Subcutaneous abdominal adipose tissue (tissue), 5 donors: ENCODE measurements around the gene IFNAR2.
"Not testable (repeated sequence)": the region's sequence is repeated elsewhere in the genome, so short reads cannot be mapped to it uniquely, and the experiment has no call there.

Source experiments
- H3K27ac ChIP-seq: one replicate; pipeline ENCODE4 v1.7.0; 2013; ENCODE audit warnings: low read depth, mild to moderate bottlenecking, inconsistent platforms, low read length, moderate library complexity
- H3K27me3 ChIP-seq, 5 donors: one replicate each; pipeline ENCODE4 v1.7.0; 2013; ENCODE audit warnings: low read length in 5 of 5, inconsistent platforms in 1 of 5; ENCODE audit not compliant: control insufficient read depth in 5 of 5, insufficient read depth in 4 of 5
- H3K36me3 ChIP-seq, 5 donors: one replicate each; pipeline ENCODE4 v1.7.0; 2013; ENCODE audit warnings: low read length in 5 of 5; ENCODE audit not compliant: control insufficient read depth in 5 of 5, insufficient read depth in 5 of 5
- H3K4me1 ChIP-seq, 5 donors: one replicate each; pipeline ENCODE4 v1.7.0; 2013; ENCODE audit warnings: low read length in 5 of 5, mild to moderate bottlenecking in 3 of 5, moderate library complexity in 1 of 5; ENCODE audit not compliant: control insufficient read depth in 5 of 5, insufficient read depth in 5 of 5
- H3K4me3 ChIP-seq, 5 donors: one replicate each; pipeline ENCODE4 v1.7.0; 2013; ENCODE audit warnings: low read length in 5 of 5, low read depth in 1 of 5
- H3K9ac ChIP-seq, 5 donors: one replicate each; pipeline ENCODE4 v1.7.0; 2013; ENCODE audit warnings: low read length in 5 of 5, mild to moderate bottlenecking in 4 of 5, moderate library complexity in 3 of 5
- H3K9me3 ChIP-seq, 5 donors: one replicate each; pipeline ENCODE4 v1.7.0; 2013; ENCODE audit warnings: low read length in 5 of 5; ENCODE audit not compliant: control insufficient read depth in 5 of 5
- donor health status: healthy.
- donor health status: healthy.
- donor health status: healthy.
- donor health status: healthy.
- donor health status: healthy.

Gene IFNAR2

DNA sequence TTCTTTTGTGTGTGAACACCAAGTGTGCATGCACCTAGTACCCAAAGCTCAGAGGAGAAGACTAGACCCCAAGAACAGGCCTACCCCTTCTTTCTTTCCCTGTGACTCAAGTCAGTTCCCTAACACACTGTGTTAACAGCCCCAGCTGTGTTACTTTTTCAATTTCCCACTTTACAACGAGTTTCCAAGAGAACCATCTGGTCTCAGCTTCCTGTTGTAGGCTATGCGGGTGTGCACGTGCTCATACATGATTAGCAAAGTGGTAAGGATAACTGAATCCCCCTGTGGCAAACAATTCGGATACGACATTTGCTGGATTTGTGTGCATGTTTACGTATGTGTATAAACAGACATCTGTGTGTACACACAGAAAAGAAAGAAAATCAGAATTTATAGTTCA, 17.9 kb downstream of the IFNAR2 start:
- Histone ChIP-seq H3K36me3 (peaks cover 35 to 70% (median 56%) of the 10 kb centered on the region in 5 donors), H3K4me1 (peaks cover 0 to 39% (median 12%) of the 10 kb centered on the region in 5 donors), H3K27ac (no peak overlapping the region), H3K9me3 (no peaks in the 10 kb centered on the region), H3K27me3 (no peaks in the 10 kb centered on the region), H3K4me3 (no peak overlapping the region), H3K9ac (no peak overlapping the region)

DNA sequence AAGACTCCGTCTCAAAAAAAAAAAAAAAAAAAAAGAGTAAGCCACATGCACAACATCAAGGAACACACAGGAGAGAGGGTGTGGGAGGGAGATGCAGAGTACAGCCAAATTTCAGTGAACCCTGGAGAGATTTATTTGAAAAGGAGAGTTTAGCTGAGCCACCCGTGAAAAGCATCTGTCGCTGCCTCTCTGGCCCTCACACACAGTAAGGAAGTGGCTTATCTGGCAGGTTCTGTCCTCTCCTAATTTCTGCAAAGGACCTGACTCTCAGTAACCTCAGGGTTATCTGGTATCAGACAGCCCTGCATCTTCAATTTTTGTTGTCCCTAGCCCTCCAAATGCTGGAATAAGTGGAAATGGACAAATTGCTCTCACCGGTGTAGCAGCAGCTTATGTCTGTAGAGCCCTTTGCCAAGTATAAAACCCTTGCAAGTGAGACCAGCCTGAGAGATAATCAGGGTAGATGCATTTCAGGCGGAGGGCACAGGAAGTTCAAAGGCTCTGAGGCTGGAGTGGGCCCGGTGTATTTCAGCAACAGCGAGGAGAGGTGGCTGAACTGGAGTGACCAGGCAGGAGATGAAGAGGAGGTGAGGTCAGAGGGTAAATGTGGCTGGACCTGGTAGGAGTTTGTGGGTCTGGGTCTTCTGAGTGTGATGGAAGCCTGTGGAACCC, 19.7 kb downstream of the IFNAR2 start:
- Histone ChIP-seq H3K36me3 (peaks cover 40 to 87% (median 66%) of the 10 kb centered on the region in 5 donors), H3K27ac (no peak overlapping the region), H3K4me3 (no peak overlapping the region), H3K9ac (no peak overlapping the region), H3K9me3 (no peaks in the 10 kb centered on the region), H3K4me1 (peaks cover 0 to 38% (median 11%) of the 10 kb centered on the region in 5 donors), H3K27me3 (no peaks in the 10 kb centered on the region)

DNA sequence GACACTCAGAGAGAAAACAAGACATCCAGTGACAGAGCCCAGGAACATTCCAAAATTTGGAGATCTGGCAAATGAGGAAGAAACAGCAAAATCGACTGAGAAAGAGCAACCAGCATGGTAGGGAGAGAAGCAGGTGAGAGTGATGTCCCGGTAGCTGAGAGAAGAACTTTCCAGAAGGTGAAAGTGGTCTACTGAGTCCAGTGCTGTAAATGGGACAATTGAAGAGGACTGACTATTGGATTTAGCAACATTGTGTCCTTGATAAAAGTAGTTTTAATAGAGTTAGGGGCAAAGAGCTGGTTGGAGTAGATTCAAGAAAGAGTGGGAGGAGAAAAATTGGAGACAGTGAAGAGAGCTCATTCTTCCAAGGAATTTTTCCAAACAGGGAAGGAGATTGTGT, 21.4 kb downstream of the IFNAR2 start:
- H3K36me3 ChIP-seq = peaks cover 38 to 90% (median 64%) of the 10 kb centered on the region in 5 donors
- H3K4me1 ChIP-seq = peaks cover 0 to 33% (median 9%) of the 10 kb centered on the region in 5 donors
- H3K27me3 ChIP-seq = no peaks in the 10 kb centered on the region
- no peaks in the 10 kb centered on the region for H3K9me3 ChIP-seq
- no peak overlapping the region for H3K27ac ChIP-seq
- H3K4me3 ChIP-seq = no peak overlapping the region
- H3K9ac ChIP-seq = no peak overlapping the region

DNA sequence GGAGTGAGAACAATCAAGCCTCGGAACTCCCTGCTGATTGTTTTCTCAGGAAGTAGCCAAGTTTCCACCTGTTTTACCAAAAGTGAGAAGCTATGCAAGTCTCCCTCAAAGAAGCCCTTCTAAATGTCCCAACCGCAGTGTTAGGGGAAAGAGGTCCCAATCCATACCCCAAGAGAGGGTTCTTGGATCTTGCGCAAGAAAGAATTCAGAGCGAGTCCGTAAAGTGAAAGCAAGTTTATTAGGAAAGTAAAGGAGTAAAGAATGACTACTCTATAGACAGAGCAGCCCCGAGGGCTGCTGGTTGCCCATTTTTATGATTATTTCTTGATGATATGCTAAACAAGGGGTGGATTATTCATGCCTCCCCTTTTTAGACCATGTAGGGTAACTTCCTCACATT, 23.6 kb downstream of the IFNAR2 start:
- H3K27me3 ChIP-seq, H3K4me3 ChIP-seq, H3K9ac ChIP-seq, H3K9me3 ChIP-seq: not testable (repeated sequence)
- peaks cover 31 to 90% (median 53%) of the 10 kb centered on the region in 5 donors for H3K36me3 ChIP-seq
- H3K27ac ChIP-seq = peak overlapping the region; percentile 20
- peaks cover 0 to 17% (median 0%) of the 10 kb centered on the region in 5 donors for H3K4me1 ChIP-seq

DNA sequence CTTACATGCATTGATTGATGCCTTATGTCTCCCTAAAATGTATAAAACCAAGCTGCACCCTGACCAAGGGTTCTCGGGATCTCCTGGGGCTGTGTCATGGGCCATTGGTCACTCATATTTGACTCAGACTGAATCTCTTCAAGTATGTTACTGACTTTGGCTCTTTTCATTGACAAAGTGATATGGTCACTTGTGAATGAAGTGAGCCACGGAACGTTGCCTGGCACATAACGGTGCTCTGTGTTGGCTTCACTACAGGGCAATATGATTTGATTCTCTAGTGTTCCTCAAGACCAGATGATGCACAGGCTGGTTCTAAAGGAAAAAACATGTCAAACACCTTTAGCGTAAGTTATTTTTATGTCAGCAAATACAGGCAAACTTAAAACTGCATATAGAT, 25.0 kb downstream of the IFNAR2 start:
- Histone ChIP-seq H3K4me3 (no peak overlapping the region), H3K27me3 (no peaks in the 10 kb centered on the region), H3K36me3 (peaks cover 26 to 84% (median 44%) of the 10 kb centered on the region in 5 donors), H3K27ac (no peak overlapping the region), H3K9ac (no peak overlapping the region), H3K4me1 (peaks cover 0 to 17% (median 0%) of the 10 kb centered on the region in 5 donors), H3K9me3 (peaks cover 0 to 2% (median 0%) of the 10 kb centered on the region in 5 donors)

DNA sequence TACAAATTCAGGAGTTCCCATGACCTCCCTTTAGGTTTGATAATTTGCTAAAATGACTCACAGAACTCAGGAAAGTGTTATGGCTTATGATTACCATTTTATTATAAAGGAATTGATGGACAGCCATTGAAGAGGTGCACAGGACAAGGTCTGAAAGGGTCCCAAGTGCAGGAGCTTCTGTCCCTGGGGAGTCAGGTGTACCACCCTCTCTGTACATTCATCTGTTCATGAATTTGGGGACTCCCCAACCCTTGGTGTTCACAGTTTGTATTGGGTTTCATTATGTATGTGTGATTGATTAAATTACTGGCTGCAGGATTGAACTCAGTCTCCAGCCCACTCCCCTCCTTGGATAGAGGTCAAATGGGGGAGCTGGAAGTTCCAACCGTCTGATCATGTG, 25.7 kb downstream of the IFNAR2 start:
- Histone ChIP-seq H3K4me1 (peaks cover 0 to 17% (median 0%) of the 10 kb centered on the region in 5 donors), H3K36me3 (peaks cover 26 to 80% (median 42%) of the 10 kb centered on the region in 5 donors), H3K27ac (no peak overlapping the region), H3K9ac (no peak overlapping the region), H3K27me3 (no peaks in the 10 kb centered on the region), H3K4me3 (no peak overlapping the region), H3K9me3 (peaks cover 0 to 2% (median 0%) of the 10 kb centered on the region in 5 donors)

DNA sequence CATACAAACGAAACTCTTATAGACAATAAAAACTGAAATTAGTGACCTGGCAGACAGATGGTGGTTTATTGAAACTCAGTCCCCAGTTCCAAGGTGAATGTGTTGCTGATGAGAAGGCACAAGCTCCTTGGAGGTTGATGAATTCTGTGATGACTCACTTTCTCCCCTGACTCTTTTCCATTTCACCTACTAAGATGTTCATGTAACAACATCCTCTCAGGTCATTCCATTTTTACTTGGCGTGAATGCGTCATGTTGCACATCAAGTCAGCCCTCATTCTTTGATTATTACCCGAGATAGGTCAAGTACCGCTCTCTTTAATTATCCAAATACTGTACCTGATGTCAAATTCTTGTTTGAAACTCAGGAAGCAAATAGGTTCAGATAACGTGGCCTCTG, 26.3 kb downstream of the IFNAR2 start:
- no peak overlapping the region for H3K4me3 ChIP-seq
- H3K27ac ChIP-seq = no peak overlapping the region
- peaks cover 0 to 2% (median 0%) of the 10 kb centered on the region in 5 donors for H3K9me3 ChIP-seq
- no peaks in the 10 kb centered on the region for H3K27me3 ChIP-seq
- no peak overlapping the region for H3K9ac ChIP-seq
- H3K36me3 ChIP-seq = peaks cover 25 to 76% (median 37%) of the 10 kb centered on the region in 5 donors
- peaks cover 0 to 17% (median 0%) of the 10 kb centered on the region in 5 donors for H3K4me1 ChIP-seq

DNA sequence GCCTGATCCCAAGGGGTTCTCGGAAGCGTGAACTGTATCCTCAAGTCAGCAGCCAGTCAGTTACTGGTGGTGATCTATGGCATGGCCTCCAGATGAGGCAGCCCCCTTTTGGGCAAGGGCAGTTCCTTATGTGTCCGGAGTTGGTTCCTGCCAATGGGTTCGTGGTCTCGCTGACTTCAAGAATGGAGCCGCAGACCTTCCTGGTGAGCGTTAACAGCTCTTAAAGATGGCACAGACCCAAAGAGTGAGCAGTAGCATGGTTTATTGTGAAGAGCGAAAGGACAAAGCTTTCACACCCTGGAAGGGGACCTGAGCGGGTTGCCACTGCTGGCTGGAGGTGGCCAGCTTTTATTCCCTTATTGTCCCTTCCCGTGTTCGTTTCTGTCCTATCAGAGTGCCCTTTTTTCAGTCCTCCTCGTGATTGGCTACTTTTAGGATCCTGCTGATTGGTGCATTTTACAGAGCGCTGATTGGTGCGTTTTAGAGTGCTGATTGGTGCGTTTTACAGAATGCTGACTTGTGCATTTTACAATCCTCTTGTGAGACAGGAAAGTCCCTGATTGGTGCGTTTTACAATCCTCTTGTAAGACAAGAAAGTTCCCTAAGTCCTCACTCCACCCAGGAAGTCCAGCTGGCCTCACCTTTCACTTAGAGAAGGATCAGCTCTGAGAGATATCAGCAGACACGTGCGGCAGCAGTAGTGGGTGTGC, 27.5 kb downstream of the IFNAR2 start:
- no peak overlapping the region for H3K9ac ChIP-seq
- H3K27me3 ChIP-seq = no peaks in the 10 kb centered on the region
- peaks cover 18 to 64% (median 32%) of the 10 kb centered on the region in 5 donors for H3K36me3 ChIP-seq
- H3K4me1 ChIP-seq = peaks cover 0 to 17% (median 0%) of the 10 kb centered on the region in 5 donors
- peaks cover 0 to 2% (median 0%) of the 10 kb centered on the region in 5 donors for H3K9me3 ChIP-seq
- no peak overlapping the region for H3K4me3 ChIP-seq
- H3K27ac ChIP-seq = no peak overlapping the region

DNA sequence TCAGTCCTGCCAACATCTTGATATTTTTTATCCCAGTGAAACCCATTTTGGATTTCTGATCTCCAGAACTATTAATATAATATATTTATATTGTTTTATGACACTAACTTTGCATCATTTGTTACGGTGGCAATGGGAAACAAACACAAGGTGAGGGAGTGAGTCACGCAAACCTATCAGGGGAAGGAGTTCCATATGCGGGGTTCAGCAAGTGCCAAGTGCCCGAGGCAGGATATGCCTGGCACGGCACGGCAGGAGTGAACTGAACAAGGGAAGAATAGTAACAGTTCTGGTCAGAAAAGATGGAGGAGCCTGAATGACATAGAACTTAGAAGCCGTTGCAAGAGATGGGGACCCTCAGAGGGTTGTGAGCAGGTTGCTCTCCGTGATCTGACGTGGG, 28.7 kb downstream of the IFNAR2 start:
- Histone ChIP-seq H3K9me3 (peaks cover 0 to 2% (median 0%) of the 10 kb centered on the region in 5 donors), H3K4me1 (peaks cover 0 to 6% (median 0%) of the 10 kb centered on the region in 5 donors), H3K9ac (no peak overlapping the region), H3K36me3 (peaks cover 13 to 62% (median 30%) of the 10 kb centered on the region in 5 donors), H3K27me3 (no peaks in the 10 kb centered on the region), H3K27ac (no peak overlapping the region), H3K4me3 (no peak overlapping the region)

DNA sequence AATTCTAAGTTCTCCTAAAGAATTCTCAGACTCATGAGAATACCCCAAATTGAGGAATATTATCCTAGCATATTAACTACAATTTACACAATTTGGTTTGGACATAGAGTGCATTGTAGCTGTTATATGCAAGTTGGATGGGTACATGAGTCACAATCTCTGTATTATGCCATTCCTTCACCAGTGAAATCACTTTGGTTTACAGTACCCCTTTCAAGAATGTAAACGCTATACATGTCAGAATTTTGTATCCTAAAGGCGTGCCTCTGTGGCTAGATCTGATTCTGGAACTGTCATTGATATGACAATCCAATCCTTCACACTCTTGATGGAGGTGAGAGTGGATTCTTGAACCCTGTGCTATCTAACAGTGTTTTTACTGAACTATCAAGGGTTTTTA, 29.7 kb downstream of the IFNAR2 start:
- Histone ChIP-seq H3K9ac (no peak overlapping the region), H3K4me3 (no peak overlapping the region), H3K9me3 (peaks cover 0 to 2% (median 0%) of the 10 kb centered on the region in 5 donors), H3K4me1 (peaks cover 0 to 6% (median 0%) of the 10 kb centered on the region in 5 donors), H3K27ac (no peak overlapping the region), H3K27me3 (no peaks in the 10 kb centered on the region), H3K36me3 (peaks cover 10 to 60% (median 32%) of the 10 kb centered on the region in 5 donors)
